H1 (cell line): ENCODE measurements around the gene RNF6. TPM values are rescaled to one million over a fixed set of nuclear protein-coding genes. Genes with fewer than 3 reads are reported as not detected.

ENCODE experiments used
- CTCF ChIA-PET: fragments of 300-600 bp; sonication (Branson Sonifier 250); formaldehyde crosslinking; loops from one replicate; lab custom pipeline; 2021; ENCODE audit not compliant: partially characterized antibody; lab: Charles Lee
- POLR2A ChIA-PET: fragments of 300-600 bp; sonication (Branson Sonifier 250); formaldehyde crosslinking; loops from one replicate; lab custom pipeline; 2021; ENCODE audit warnings: inconsistent platforms; ENCODE audit not compliant: partially characterized antibody; lab: Charles Lee
- DNase-seq, 2 experiments: peaks; one replicate each; pipeline versions ENCODE4 v3.0.0 to v3.0.0-alpha.2; 2010 to 2022; ENCODE audit warnings: low spot score in 2 of 2, low read depth in 1 of 2, mixed read lengths in 1 of 2
- FAIRE-seq: peaks from 2 replicates; lab custom pipeline; 2011; peaks lifted over from hg19 to GRCh38; lab: Jason Lieb, UNC
- H2AFZ ChIP-seq: 2 replicates; pipeline ENCODE4 v1.8.1; 2012; ENCODE audit warnings: low read length, inconsistent platforms
- H2AK5ac ChIP-seq: 2 replicates; pipeline ENCODE4 v1.6.1; 2013; ENCODE audit warnings: low read depth, low read length
- H2BK120ac ChIP-seq: replicated peaks from 2 replicates; pipeline ENCODE3; 2013; ENCODE audit warnings: low read depth, low read length, inconsistent platforms
- H2BK12ac ChIP-seq: 2 replicates; pipeline ENCODE4 v1.6.1; 2013; ENCODE audit warnings: low read depth, low read length
- H2BK15ac ChIP-seq: 2 replicates; pipeline ENCODE4 v1.6.1; 2013; ENCODE audit warnings: low read length
- H2BK20ac ChIP-seq: 2 replicates; pipeline ENCODE4 v1.6.1; 2013; ENCODE audit warnings: low read length
- H2BK5ac ChIP-seq: 2 replicates; pipeline ENCODE4 v1.6.1; 2013; ENCODE audit warnings: low read depth, low read length
- H3K14ac ChIP-seq: 2 replicates; pipeline ENCODE4 v1.6.1; 2013; ENCODE audit warnings: inconsistent platforms; ENCODE audit not compliant: insufficient read length
- H3K18ac ChIP-seq: 2 replicates; pipeline ENCODE4 v1.6.1; 2013; ENCODE audit warnings: low read length; ENCODE audit errors: extremely low read depth
- H3K23ac ChIP-seq: 2 replicates; pipeline ENCODE4 v1.6.1; 2013; ENCODE audit warnings: inconsistent platforms; ENCODE audit not compliant: insufficient read length
- H3K23me2 ChIP-seq: 2 replicates; pipeline ENCODE4 v1.6.1; 2013; ENCODE audit warnings: low read depth, low read length
- H3K27ac ChIP-seq: 2 replicates; pipeline ENCODE4 v1.6.1; 2011; ENCODE audit warnings: low read depth, low read length, inconsistent platforms
- H3K27me3 ChIP-seq, 4 experiments: replicated peaks in 1 of 4; 1 replicate in 1 of 4; 2 replicates in 3 of 4; pipeline versions ENCODE4 v1.6.1 to v1.8.1; 2011 to 2013; ENCODE audit warnings: low read length in 3 of 4, mild to moderate bottlenecking in 3 of 4, inconsistent platforms in 2 of 4, mixed read lengths in 2 of 4, moderate library complexity in 1 of 4; ENCODE audit not compliant: control insufficient read depth in 3 of 4, insufficient read depth in 3 of 4; ENCODE audit errors: extremely low read depth in 1 of 4
- H3K36me3 ChIP-seq, 4 experiments: 2 replicates each; pipeline versions ENCODE4 v1.6.1 to v1.8.1; 2011 to 2013; ENCODE audit warnings: mild to moderate bottlenecking in 4 of 4, low read length in 3 of 4, moderate library complexity in 2 of 4, control low read depth in 1 of 4, inconsistent platforms in 1 of 4; ENCODE audit not compliant: insufficient read depth in 4 of 4, control insufficient read depth in 2 of 4
- H3K4ac ChIP-seq: replicated peaks from 2 replicates; pipeline ENCODE3; 2013; ENCODE audit warnings: low read length, low read depth, mixed read lengths, inconsistent platforms; ENCODE audit not compliant: insufficient read length
- H3K4me1 ChIP-seq, 4 experiments: replicated peaks in 1 of 4; 1 replicate in 1 of 4; 2 replicates in 3 of 4; pipeline versions ENCODE4 v1.6.1 to v1.8.1; 2011 to 2013; ENCODE audit warnings: low read length in 3 of 4, inconsistent platforms in 2 of 4, mixed read lengths in 1 of 4; ENCODE audit not compliant: insufficient read depth in 4 of 4, control insufficient read depth in 3 of 4
- H3K4me2 ChIP-seq, 2 experiments: 2 replicates each; pipeline versions ENCODE4 v1.6.1 to v1.8.1; 2011 to 2013; ENCODE audit warnings: low read depth in 2 of 2, low read length in 2 of 2, control low read depth in 1 of 2, inconsistent platforms in 1 of 2, mild to moderate bottlenecking in 1 of 2; ENCODE audit not compliant: insufficient read depth in 1 of 2
- H3K4me3 ChIP-seq, 4 experiments: fragments of 200-600, 300-600 bp in 1 of 4; sonication (generic), shearing (Covaris generic), sonication (Bioruptor Twin) in 1 of 4; 2 replicates each; pipeline versions ENCODE4 v1.5.1 to v1.8.1; 2011 to 2016; ENCODE audit warnings: low read length in 4 of 4, low read depth in 3 of 4, control low read depth in 2 of 4, inconsistent platforms in 2 of 4, mild to moderate bottlenecking in 2 of 4, mixed read lengths in 1 of 4, moderate library complexity in 1 of 4; ENCODE audit not compliant: insufficient read depth in 2 of 4; ENCODE audit errors: extremely low read depth in 1 of 4
- H3K56ac ChIP-seq: replicated peaks from 2 replicates; pipeline ENCODE3; 2013; ENCODE audit warnings: low read depth, mild to moderate bottlenecking, mixed read lengths, low read length, inconsistent platforms; ENCODE audit not compliant: insufficient read length
- H3K79me1 ChIP-seq: 2 replicates; pipeline ENCODE4 v1.6.1; 2013; ENCODE audit warnings: low read depth, low read length, control low read depth
- H3K79me2 ChIP-seq, 2 experiments: 2 replicates each; pipeline versions ENCODE4 v1.6.1 to v1.8.1; 2012 to 2013; ENCODE audit warnings: low read length in 2 of 2, mild to moderate bottlenecking in 2 of 2, inconsistent platforms in 1 of 2; ENCODE audit not compliant: insufficient read depth in 2 of 2, control insufficient read depth in 1 of 2
- H3K9ac ChIP-seq, 4 experiments: replicated peaks in 1 of 4; 1 replicate in 1 of 4; 2 replicates in 3 of 4; pipeline versions ENCODE4 v1.6.1 to v1.8.1; 2011 to 2013; ENCODE audit warnings: low read depth in 3 of 4, low read length in 3 of 4, control low read depth in 2 of 4, mild to moderate bottlenecking in 2 of 4, moderate library complexity in 2 of 4, inconsistent platforms in 1 of 4; ENCODE audit errors: extremely low read depth in 1 of 4
- H3K9me3 ChIP-seq, 2 experiments: 2 replicates each; pipeline versions ENCODE4 v1.6.1 to v1.8.1; 2012 to 2013; ENCODE audit warnings: mild to moderate bottlenecking in 2 of 2, moderate library complexity in 2 of 2, control low read depth in 1 of 2, inconsistent platforms in 1 of 2, low read depth in 1 of 2, low read length in 1 of 2, mixed read lengths in 1 of 2; ENCODE audit not compliant: insufficient read depth in 2 of 2
- H4K20me1 ChIP-seq, 2 experiments: replicated peaks in 1 of 2; 2 replicates each; pipeline versions ENCODE3 to v1.8.1; 2011 to 2013; ENCODE audit warnings: inconsistent platforms in 2 of 2, low read length in 2 of 2, mild to moderate bottlenecking in 1 of 2; ENCODE audit not compliant: insufficient read depth in 2 of 2, control insufficient read depth in 1 of 2
- H4K5ac ChIP-seq: 2 replicates; pipeline ENCODE4 v1.6.1; 2013; ENCODE audit warnings: low read length, low read depth, mixed read lengths, inconsistent platforms; ENCODE audit not compliant: insufficient read length
- H4K8ac ChIP-seq: 2 replicates; pipeline ENCODE4 v1.8.0; 2013; ENCODE audit warnings: mild to moderate bottlenecking, moderate library complexity, low read length, inconsistent platforms; ENCODE audit not compliant: insufficient read depth; ENCODE audit errors: extremely low read depth
- H4K91ac ChIP-seq: replicated peaks from 2 replicates; pipeline ENCODE3; 2013; ENCODE audit warnings: low read length, mixed read lengths, inconsistent platforms; ENCODE audit not compliant: insufficient read length
- BCL11A ChIP-seq, 2 experiments: IDR thresholded peaks; one replicate each; pipeline ENCODE4 v1.6.1; 2011; ENCODE audit warnings: low read depth in 2 of 2, low read length in 2 of 2, mild to moderate bottlenecking in 2 of 2
- CBX8 ChIP-seq: fragments of 300-800, 300-1000 bp; sonication (generic); IDR thresholded peaks from 2 replicates; pipeline ENCODE4 v1.7.1; 2016; ENCODE audit warnings: low read depth, low read length, borderline replicate concordance
- FOSL1 ChIP-seq: IDR thresholded peaks from 2 replicates; pipeline ENCODE4 v1.6.1; 2011; ENCODE audit warnings: mild to moderate bottlenecking, low read depth, low read length, moderate library complexity; ENCODE audit not compliant: insufficient read depth
- HDAC6 ChIP-seq: IDR thresholded peaks from one replicate; pipeline ENCODE4 v1.7.1; 2012; ENCODE audit warnings: low read depth, mild to moderate bottlenecking, inconsistent platforms, low read length, moderate library complexity
- KDM5A ChIP-seq: fragments of 200-600 bp; IDR thresholded peaks from 2 replicates; pipeline ENCODE4 v1.7.1; 2012; ENCODE audit warnings: mild to moderate bottlenecking, low read length, inconsistent platforms, mixed read lengths
- NANOG ChIP-seq: IDR thresholded peaks from 2 replicates; pipeline ENCODE4 v1.6.1; 2011; ENCODE audit warnings: low read length, low read depth, mild to moderate bottlenecking, inconsistent platforms; ENCODE audit not compliant: insufficient read depth, poor library complexity, severe bottlenecking
- SIRT6 ChIP-seq: IDR thresholded peaks from one replicate; pipeline ENCODE4 v1.7.1; 2012; ENCODE audit warnings: low read length, inconsistent platforms
- SP1 ChIP-seq: IDR thresholded peaks from 2 replicates; pipeline ENCODE4 v1.6.1; 2011; ENCODE audit warnings: low read depth, low read length
- SRF ChIP-seq: IDR thresholded peaks from 2 replicates; pipeline ENCODE4 v1.6.1; 2011; ENCODE audit warnings: mild to moderate bottlenecking, low read depth, low read length, moderate library complexity
- WGBS, 2 experiments: shearing (Covaris generic) in 1 of 2; methylation state at CpG; one replicate each; pipeline versions ENCODE4 v1.1.6 to v1.1.7; 2013 to 2015; ENCODE audit warnings: low lambda C conversion rate in 2 of 2, mixed read lengths in 2 of 2, inconsistent platforms in 1 of 2, low coverage in 1 of 2, missing lambda C conversion rate in 1 of 2; ENCODE audit not compliant: insufficient replicate concordance in 2 of 2, insufficient coverage in 1 of 2, insufficient read length in 1 of 2; ENCODE audit errors: extremely low coverage in 1 of 2, missing lambda C conversion rate in 1 of 2; 5-methylcytosine and 5-hydroxymethylcytosine counted together
- polyA plus RNA-seq, 7 experiments: library from polyadenylated mRNA; depleted of rRNA in 3 of 7; stranded (reverse) in 5 of 7; unstranded in 2 of 7; fragments of >200 nt in 5 of 7; fragments of 200-250 nt in 2 of 7; gene quantifications; 1 replicate in 5 of 7; 2 replicates in 1 of 7; 4 replicates in 1 of 7; pipeline versions ENCODE4 v1.2.1 to v1.2.3, GENCODE V29; 2011 to 2013; ENCODE audit warnings: missing spikeins in 2 of 7, mixed read lengths in 2 of 7
- total RNA-seq: library from RNA; stranded (reverse); fragmentation: NEBNext Ultra II Directional; extraction: Animal tissue kit (Norgen Biotek cat#: 25700); gene quantifications from 2 replicates; pipeline ENCODE4 v1.2.1, GENCODE V29; 2021
- TF ChIP-seq, protein P1 (sequence below): IDR thresholded peaks from 2 replicates; pipeline ENCODE4 v1.6.1; 2012; ENCODE audit warnings: inconsistent platforms

The RNF6 gene
- total and polyA plus RNA-seq, 2 of the 8 experiments (the other 6 are each of a cell fraction or from before 2014, with no cell fraction given): 4.0 to 13.8 TPM

GRCh38 chr13:26185720-26186117 is 36.4 kb downstream of the RNF6 start:
- Histone ChIP-seq H4K5ac (no peak overlapping the region), H2AK5ac (no peak overlapping the region), H3K4ac (no peak overlapping the region), H3K79me1 (no peaks in the 10 kb centered on the region), H4K8ac (no peak overlapping the region), H4K91ac (no peak overlapping the region), H3K14ac (no peak overlapping the region), H2BK12ac (no peak overlapping the region), H3K9ac (no peak overlapping the region), H2BK120ac (no peak overlapping the region), H3K27ac (no peak overlapping the region), H3K23ac (no peak overlapping the region), H3K36me3 (no peaks in the 10 kb centered on the region), H3K18ac (no peak overlapping the region), H3K79me2 (no peaks in the 10 kb centered on the region), H3K4me3 (peak overlapping the region; percentile 50 to 73 (median 62); a peak in 7 of 8 replicates), H2AFZ (peak overlapping the region; percentile 97), H4K20me1 (no peaks in the 10 kb centered on the region), H3K27me3 (peaks cover 0 to 7% (median 1%) of the 10 kb centered on the region in 4 experiments; a peak in 4 of 7 replicates), H3K56ac (no peak overlapping the region), H3K4me2 (peak overlapping the region; percentile 64 to 85), H3K23me2 (peaks cover 4% of the 10 kb centered on the region; the same call in 1 of the 2 replicates), H2BK5ac (no peak overlapping the region), H2BK20ac (no peak overlapping the region), H3K4me1 (peaks cover 0 to 4% (median 1%) of the 10 kb centered on the region in 4 experiments; a peak in 2 of 7 replicates), H3K9me3 (no peaks in the 10 kb centered on the region), H2BK15ac (no peak overlapping the region)
- WGBS, 2 experiments: 78% methylated on average over 8 of the region's 8 CpGs; no CpG with 5 or more reads in 1 of the 2 experiments
- FAIRE-seq (no peak), DNase-seq (no peak)
- ChIA-PET POLR2A (interaction anchor here (1.5 kb wide), 1 partner anchor 37 kb away, joined by 3 read pairs; the partner anchor contains the start of gene RNF6), CTCF (interaction anchor here (0.8 to 3.5 kb wide), 33 partner anchors 9 to 744 kb away, joined by 3 to 25 read pairs (median 4); no protein-coding TSS in a partner anchor)
- no peak for TF ChIP-seq FOSL1
- TF ChIP-seq SIRT6: no peak
- TF ChIP-seq SRF: no peak
- TF ChIP-seq, protein P1, sequence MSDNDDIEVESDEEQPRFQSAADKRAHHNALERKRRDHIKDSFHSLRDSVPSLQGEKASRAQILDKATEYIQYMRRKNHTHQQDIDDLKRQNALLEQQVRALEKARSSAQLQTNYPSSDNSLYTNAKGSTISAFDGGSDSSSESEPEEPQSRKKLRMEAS: no peak
- no peak for TF ChIP-seq BCL11A (IDR thresholded peaks at IDR 0.05; ENCODE audit: low read depth in 2 of 2, low read length in 2 of 2)
- no peak for TF ChIP-seq CBX8
- no peak for TF ChIP-seq KDM5A
- no peak for TF ChIP-seq NANOG
- no peak for TF ChIP-seq HDAC6
- no peak for TF ChIP-seq SP1
